ENCODE results near the gene DPY19L2.
"Not testable (repeated sequence)": the region's sequence is repeated elsewhere in the genome, so short reads cannot be mapped to it uniquely, and the experiment has no call there.

Gene DPY19L2

DNA sequence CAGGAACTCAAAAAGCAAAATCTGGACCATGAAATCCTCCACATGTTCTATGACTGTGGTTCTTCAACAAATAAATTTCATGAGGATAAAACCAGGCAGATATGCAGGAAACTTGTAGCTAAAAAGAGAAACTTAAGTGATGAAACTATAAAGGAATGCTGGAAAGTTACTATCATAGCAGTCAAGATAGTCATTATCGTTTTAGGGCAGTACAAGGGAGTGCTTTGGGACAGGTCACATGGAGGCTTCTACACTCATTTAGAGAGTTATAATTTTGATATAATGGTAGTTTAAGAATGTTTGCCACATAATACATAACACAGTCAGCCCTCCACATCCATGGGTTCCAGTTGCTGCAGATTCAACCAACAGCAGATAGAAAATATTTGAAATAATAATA is 52.7 kb downstream of the DPY19L2 start:
- H3K9me3 ChIP-seq; H3K4me3 ChIP-seq (ENCODE audit: low read depth, low read length); DNase-seq; H3K4me1 ChIP-seq; H3K36me3 ChIP-seq; H3K27me3 ChIP-seq: not testable (repeated sequence)

DNA sequence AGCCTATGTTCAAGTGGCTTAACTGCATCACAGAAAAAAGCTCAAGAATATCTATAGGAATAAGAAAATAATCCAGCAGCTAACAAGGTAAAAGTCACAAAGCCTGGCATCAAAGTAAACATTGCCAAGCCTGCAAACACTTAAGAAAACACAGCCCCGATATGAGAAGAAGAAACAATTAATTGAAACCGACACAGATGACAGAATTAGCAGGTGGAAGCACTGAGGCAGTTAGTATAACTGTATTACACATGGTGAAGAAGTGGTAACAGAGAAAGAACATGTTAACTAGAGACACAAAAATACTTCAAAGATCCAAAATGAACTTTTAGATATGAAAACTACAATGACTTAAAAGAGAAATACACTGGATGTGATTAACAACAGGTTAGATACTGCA is 57.0 kb downstream of the DPY19L2 start:
- not testable (repeated sequence) for DNase-seq; H3K27me3 ChIP-seq; H3K4me3 ChIP-seq (ENCODE audit: low read depth, low read length); H3K9me3 ChIP-seq; H3K36me3 ChIP-seq; H3K4me1 ChIP-seq

DNA sequence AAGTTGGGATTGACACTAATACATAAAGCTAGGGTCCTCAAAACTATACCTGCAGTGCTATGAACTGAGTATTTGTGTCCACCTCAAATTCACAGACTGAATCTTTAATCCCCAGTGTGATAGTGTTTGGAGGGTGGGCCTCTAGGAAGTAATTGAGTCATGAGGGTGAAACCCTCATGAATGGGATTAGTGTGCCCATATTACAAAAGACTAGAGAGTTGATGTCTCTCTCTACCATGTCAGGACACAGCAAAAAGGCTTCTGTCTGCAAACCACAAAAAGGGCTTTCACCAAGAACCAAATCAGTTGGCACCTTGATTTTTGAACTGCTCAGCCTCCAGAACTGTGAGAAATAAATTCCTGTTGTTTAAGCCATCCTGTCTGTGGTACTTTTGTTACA is 59.0 kb downstream of the DPY19L2 start:
- not testable (repeated sequence) for H3K4me1 ChIP-seq; H3K4me3 ChIP-seq (ENCODE audit: low read depth, low read length); H3K27me3 ChIP-seq; H3K9me3 ChIP-seq; H3K36me3 ChIP-seq; DNase-seq

DNA sequence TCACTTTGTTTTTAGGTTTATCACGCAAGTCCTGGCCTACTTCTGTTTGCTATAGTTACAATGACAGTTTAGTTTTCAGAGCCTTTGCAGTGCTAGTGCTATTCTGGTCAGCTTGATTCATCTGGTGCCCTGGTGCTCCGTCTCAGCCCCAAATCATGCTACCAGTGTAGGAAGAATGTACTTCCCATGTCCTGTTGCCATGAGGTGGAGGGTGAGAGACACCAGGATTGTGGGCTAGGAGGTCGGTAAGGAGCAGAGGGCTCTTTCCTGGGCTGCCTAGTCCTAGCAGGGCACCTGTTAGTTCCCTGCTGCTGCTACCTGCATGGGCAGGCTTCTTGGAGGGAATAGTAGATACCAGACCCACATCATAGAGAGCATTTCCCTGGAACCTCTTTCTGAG is 63.3 kb downstream of the DPY19L2 start:
- H3K9me3 ChIP-seq; H3K4me1 ChIP-seq; H3K36me3 ChIP-seq; DNase-seq; H3K4me3 ChIP-seq (ENCODE audit: low read depth, low read length); H3K27me3 ChIP-seq: not testable (repeated sequence)

DNA sequence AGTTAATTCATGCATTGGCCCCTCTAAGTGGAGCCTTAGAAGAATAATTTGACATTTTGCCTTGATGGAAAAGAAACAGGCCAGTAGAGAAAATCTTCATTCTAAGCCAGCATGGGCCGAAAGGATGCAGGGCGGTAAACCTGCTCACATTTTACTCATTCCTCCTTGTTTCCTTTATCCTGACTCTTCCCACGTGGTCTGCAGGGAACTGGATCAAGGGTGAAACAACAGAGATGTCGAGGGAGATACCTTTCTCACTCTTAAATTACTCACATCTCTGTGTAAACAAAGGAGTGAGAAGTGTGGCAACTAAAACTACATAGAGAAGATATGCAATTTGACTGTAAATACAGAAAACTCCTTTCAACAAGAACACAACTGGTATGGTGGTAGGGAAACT is 73.5 kb downstream of the DPY19L2 start:
- H3K9me3 ChIP-seq; H3K36me3 ChIP-seq; H3K27me3 ChIP-seq; H3K4me3 ChIP-seq (ENCODE audit: low read depth, low read length); H3K4me1 ChIP-seq; DNase-seq: not testable (repeated sequence)

DNA sequence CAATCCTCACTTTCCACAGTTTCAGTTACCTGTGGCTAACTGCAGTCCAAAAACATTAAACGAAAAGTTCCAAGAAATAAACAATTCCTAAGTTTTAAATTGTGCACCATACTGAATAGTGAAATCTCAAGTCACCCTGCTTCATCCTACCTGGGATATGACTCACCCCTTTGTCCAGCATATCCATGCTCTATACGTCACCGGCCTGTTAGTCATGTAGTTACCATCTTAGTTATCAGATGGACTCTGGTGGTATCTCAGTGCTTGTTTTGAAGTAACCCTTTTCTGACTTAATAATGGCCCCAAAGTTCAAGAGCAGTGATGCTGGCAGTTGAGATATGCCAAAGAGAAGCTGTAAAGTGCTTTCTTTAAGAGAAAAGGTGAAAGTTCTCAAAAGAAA is 83.9 kb downstream of the DPY19L2 start:
- H3K4me3 ChIP-seq (ENCODE audit: low read depth, low read length); H3K27me3 ChIP-seq; H3K36me3 ChIP-seq; H3K4me1 ChIP-seq; DNase-seq; H3K9me3 ChIP-seq: not testable (repeated sequence)

DNA sequence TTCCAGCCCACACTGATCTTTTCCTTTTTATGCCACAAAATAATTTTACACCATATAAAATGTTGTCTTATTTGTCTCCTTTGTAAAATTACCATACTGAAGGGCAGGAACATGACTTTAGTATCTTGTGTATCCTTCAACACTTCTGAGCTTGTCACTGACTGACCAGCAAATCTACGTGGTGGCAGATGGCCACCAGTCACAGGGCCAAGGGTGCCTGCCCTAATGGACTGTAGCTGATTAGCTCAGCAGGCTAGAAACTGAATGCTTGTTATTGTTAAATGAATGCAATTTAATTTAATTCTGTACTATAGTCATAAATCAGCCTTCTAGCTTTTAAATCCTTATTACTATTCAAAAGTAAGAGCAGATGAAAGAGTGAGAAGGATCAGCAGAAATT is 85.0 kb downstream of the DPY19L2 start:
- H3K27me3 ChIP-seq; H3K36me3 ChIP-seq; DNase-seq; H3K4me1 ChIP-seq; H3K9me3 ChIP-seq; H3K4me3 ChIP-seq (ENCODE audit: low read depth, low read length): not testable (repeated sequence)

DNA sequence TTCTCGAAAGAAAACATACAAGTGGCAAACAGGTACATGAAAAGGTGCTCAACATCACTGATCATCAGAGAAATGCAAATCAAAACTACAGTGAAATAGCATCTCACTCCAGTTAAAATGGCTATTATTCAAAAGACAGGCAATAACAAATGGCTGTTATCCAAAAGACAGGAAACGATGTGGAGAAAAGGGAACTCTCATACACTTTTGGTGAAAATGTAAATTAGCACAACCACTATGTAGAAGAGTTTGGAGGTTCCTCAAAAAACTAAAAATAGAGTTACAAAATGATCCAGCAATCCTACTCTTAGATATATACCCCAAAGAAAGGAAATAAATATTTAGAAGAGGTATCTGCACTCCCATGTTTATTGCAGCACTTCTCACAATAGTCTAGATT is 90.7 kb downstream of the DPY19L2 start:
- not testable (repeated sequence) for DNase-seq; H3K4me1 ChIP-seq; H3K36me3 ChIP-seq; H3K27me3 ChIP-seq; H3K4me3 ChIP-seq (ENCODE audit: low read depth, low read length); H3K9me3 ChIP-seq

DNA sequence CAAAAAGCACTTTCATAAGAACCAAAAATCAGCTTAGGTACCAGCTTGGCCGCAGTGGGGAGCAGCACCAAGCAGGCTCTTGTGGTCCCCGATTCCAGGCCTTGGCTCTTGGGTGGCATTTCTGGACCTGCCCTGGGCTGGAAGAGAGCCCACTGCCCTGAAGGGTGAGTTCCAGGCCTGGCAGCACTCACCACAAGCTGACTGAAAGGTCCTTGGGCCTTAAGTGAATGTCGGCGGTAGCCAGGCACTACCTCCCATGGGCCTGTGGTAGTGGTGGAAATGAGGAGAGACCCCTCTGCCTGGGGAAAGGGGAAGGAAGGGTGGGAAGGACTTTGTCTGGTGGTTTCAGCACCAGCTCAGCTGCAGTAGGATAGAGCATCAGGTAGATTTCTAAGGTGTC is 96.3 kb downstream of the DPY19L2 start:
- H3K4me3 ChIP-seq (ENCODE audit: low read depth, low read length); H3K36me3 ChIP-seq; H3K9me3 ChIP-seq; DNase-seq; H3K27me3 ChIP-seq; H3K4me1 ChIP-seq: not testable (repeated sequence)

DNA sequence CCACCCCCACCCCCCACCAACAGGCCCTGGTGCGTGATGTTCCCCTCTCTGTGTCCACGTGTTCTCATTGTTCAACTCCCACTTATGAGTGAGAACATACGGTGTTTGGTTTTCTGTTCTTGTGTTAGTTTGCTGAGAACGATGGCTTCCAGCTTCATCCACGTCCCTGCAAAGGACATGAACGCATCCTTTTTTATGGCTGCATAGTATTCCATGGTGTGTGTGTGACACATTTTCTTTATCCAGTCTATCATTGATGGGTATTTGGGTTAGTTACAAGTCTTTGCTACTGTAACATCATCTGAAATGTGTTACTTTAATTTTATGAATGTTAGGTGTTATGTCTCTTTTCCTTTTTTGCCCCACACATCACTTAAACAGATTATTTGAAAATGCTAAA is 109.8 kb downstream of the DPY19L2 start:
- H3K27me3 ChIP-seq; H3K9me3 ChIP-seq; H3K36me3 ChIP-seq; H3K4me1 ChIP-seq; H3K4me3 ChIP-seq (ENCODE audit: low read depth, low read length); DNase-seq: not testable (repeated sequence)

DNA sequence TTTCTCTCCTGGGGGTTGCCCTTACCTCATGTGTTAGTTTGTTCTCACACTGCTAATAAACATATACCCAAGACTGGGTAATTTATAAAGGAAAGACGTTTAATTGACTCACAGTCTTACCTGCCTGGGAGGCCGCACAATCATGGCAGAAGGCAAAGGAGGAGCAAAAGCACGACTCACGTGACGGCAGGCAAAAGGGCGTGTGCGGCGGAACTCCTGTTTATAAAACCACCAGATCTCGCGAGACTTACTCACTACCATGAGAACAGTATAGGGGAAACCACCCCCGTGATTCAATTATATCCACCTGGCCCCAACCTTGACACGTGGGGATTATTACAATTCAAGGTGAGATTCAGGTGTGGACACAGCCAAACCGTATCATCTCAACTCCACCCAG is 116.9 kb downstream of the DPY19L2 start:
- not testable (repeated sequence) for H3K4me3 ChIP-seq (ENCODE audit: low read depth, low read length); H3K9me3 ChIP-seq; DNase-seq; H3K36me3 ChIP-seq; H3K27me3 ChIP-seq; H3K4me1 ChIP-seq

DNA sequence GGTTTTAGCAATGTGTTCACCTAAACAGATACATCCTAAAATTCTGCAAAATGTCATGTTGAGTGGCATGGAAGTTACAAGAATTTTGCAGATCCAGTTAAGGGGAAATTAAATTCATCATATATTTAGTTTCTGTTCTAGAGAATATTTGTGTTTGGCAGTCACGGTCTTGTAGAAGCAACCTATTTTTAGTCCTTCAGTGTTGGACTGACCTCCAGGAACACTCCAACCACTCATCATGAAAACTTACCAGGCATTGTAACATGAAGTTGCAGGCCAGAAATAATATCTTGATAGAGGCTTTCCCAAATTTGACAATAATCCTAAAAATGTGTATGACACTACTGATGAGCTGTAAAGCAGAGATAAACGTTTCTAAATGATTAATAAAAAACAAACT is 119.3 kb downstream of the DPY19L2 start:
- H3K4me3 ChIP-seq (ENCODE audit: low read depth, low read length); H3K27me3 ChIP-seq; H3K36me3 ChIP-seq; DNase-seq; H3K9me3 ChIP-seq; H3K4me1 ChIP-seq: not testable (repeated sequence)

DNA sequence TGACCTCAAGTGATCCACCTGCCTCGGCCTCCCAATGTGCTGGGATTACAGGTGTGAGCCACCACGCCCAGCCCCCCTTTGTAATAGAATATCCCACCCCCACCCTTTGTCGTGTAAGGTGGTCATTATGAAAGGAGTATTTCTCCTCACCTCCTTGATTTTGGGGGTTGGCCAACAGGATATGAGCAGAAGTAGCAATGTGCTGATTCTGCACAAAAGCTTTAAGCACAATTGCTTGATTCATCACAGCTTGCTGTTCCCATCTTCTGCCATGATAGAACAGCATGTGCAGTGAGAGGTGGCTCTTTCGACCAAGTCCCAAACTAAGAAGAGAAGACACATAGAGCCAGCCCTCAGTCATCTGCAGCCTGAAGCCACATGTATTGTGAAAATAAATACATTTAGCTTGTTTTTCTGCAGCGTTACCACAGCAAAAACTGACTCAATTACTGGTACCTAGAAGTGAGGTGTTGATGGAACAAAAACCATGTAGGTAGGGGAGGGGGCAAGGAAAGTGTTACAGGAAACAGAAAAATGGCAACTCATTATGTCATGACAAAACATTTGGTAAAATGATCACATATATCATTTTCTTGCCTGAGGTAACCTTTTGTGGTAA is 122.9 kb downstream of the DPY19L2 start:
- H3K9me3 ChIP-seq, result not testable (repeated sequence)

DNA sequence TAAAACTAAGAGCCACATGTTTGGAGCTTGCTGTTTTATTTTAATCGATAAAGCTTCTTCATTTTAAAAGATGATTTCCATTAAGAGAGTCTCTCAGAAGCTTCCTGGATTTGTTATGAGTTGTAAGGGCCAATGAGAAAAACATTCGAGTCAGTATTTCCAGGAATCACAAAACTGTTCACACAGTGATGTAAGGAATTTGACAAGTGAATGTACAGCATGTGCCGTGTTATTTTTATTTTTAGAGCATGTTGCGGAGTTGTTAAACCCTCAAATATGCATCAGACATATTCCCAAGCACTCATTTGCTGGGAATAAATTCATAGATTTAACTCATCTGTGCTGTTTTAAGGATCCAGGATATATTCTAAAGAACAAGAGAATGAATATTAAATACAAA is 129.6 kb downstream of the DPY19L2 start:
- not testable (repeated sequence) for H3K9me3 ChIP-seq; H3K4me3 ChIP-seq (ENCODE audit: low read depth, low read length); H3K4me1 ChIP-seq; DNase-seq; H3K27me3 ChIP-seq; H3K36me3 ChIP-seq

More for the DNA sequence above, 122.9 kb downstream of the DPY19L2 start:
- H3K36me3 ChIP-seq; H3K27me3 ChIP-seq; DNase-seq; H3K4me1 ChIP-seq; H3K4me3 ChIP-seq (ENCODE audit: low read depth, low read length): not testable (repeated sequence)

DNA sequence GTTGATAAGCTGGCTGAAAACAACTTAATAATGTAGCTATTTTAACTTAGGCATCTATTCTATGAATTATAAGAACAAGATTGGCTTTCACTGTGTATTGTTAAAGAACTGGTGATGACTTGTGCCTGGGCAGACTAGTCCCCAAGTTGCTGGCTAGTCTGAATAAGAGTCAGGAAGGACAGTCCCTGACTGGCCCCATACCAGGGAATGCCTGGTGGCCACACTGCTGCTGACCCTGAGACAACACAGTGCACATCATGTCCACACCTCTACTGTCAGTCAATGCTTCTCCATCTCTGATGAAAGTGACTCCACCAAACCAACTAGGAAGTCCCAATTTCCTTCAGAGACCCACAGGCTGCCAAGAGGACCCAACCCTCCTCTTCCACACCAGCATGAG is 130.5 kb downstream of the DPY19L2 start:
- not testable (repeated sequence) for DNase-seq; H3K4me3 ChIP-seq (ENCODE audit: low read depth, low read length); H3K27me3 ChIP-seq; H3K9me3 ChIP-seq; H3K4me1 ChIP-seq; H3K36me3 ChIP-seq

DNA sequence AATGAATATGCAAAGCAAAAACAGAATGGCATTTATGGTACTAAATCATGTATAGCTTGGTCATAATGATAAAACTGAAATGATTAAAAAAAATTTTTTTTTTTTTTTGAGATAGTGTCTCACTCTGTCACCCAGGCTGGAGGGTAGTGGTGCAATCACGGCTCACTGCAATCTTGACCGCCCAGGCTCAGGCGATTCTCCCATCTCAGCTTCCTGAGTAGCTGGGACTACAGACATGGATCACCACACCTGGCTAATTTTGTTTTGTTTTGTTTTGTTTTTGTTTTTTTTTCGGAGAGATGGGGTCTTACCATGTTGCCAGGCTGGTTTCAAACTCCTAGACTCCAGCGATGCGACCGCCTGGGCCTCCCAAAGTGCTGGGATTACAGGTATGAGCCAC is 138.7 kb downstream of the DPY19L2 start:
- H3K27me3 ChIP-seq; H3K9me3 ChIP-seq; H3K4me1 ChIP-seq; DNase-seq; H3K4me3 ChIP-seq (ENCODE audit: low read depth, low read length); H3K36me3 ChIP-seq: not testable (repeated sequence)

Data from BE2C (cell line).